NOMO-1 treated with DMSO at 0.1 percent for 48 hours (cell line): ENCODE results near the gene TXNDC2.
A peak's percentile ranks its signal among the peaks of the same experiment; 100 is the strongest.
"Not testable (repeated sequence)": the region's sequence is repeated elsewhere in the genome, so short reads cannot be mapped to it uniquely, and the experiment has no call there.

Experiments
- DNase-seq: peaks from one replicate; lab custom pipeline; 2025; ENCODE audit not compliant: unreplicated experiment; lab: John Stamatoyannopoulos, UW

Gene TXNDC2

DNA sequence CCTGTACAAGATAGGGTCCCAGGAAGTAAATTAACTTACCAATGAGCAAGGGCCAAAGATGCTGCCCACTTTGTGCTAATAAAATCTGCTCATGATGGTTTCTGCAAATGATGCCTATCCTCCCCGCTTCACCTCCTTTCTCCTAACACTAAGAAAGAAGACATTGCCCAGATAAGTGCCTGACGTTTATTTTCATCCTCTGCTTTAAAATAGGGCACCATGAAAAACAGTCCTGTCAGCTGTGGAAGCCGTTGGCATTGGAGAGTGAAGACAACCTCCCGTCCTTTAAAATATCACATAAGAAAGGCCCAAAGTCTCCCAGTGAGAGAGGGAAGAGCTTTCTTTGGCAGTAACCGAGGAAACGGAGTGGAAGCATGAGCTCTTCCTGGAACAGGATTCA lies 1.7 kb upstream of the TXNDC2 start:
- no peak for DNase-seq

DNA sequence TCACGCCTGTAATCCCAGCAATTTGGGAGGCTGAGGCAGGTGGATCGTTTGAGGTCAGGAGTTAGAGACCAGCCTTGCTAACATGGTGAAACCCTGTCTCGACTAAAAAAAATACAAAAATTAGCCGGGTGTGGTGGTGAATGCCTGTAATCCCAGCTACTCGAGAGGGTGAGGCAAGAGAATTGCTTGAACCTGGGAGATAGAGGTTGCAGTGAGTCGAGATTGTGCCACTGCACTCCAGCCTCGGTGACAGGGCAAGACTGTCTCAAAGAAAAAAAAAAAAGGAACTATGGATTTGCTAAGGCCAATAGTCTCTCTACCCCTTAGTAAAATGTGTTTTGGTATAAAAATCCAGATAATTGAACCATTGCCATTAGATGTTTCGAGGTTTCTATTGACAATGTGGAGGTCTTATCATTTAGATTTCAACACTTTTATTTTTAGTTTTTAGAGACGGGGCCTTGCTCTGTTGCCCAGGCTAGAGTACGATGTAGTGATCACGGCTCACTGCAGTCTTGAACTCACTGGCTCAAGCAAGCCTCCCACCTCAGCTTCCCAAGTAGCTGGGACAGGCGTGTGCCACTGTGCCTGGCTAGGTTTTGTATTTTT lies 1.1 kb upstream of the TXNDC2 start:
- DNase-seq = peak; percentile 17

- no peak for DNase-seq
These were observed 204 bp downstream of the TXNDC2 start for GRCh38 chr18:9886005-9886348.

- DNase-seq = no peak
These were observed 2.2 kb downstream of the TXNDC2 start for GRCh38 chr18:9887992-9888391.

GRCh38 chr18:9890196-9890595 lies 4.4 kb downstream of the TXNDC2 start:
- no peak for DNase-seq

- DNase-seq = no peak
These were observed 5.2 kb downstream of the TXNDC2 start for GRCh38 chr18:9890957-9891356.

- DNase-seq = not testable (repeated sequence)
These were observed 5.7 kb downstream of the TXNDC2 start for GRCh38 chr18:9891515-9891914.

- DNase-seq = no peak
These were observed 8.8 kb downstream of the TXNDC2 start for GRCh38 chr18:9894454-9895068.

DNA sequence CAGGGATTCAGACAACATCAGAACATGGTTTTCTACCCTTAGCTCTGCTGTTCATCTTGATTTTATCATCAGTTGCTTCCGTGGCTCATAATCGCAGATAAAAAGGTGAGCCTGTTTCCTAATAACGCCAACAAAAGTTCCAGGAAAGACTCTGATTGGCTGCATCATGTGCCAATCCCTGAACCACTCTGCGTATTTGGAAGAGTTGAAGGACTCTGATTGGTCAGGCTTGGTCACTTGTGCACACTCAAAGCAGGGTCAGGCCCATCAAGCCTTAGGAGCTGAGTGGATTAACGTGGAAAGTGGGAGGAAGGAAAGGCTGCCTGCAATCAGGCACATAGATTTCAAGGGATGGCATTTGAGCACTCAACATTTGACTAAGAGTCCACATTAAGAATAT lies 11.4 kb downstream of the TXNDC2 start:
- no peak for DNase-seq

DNA sequence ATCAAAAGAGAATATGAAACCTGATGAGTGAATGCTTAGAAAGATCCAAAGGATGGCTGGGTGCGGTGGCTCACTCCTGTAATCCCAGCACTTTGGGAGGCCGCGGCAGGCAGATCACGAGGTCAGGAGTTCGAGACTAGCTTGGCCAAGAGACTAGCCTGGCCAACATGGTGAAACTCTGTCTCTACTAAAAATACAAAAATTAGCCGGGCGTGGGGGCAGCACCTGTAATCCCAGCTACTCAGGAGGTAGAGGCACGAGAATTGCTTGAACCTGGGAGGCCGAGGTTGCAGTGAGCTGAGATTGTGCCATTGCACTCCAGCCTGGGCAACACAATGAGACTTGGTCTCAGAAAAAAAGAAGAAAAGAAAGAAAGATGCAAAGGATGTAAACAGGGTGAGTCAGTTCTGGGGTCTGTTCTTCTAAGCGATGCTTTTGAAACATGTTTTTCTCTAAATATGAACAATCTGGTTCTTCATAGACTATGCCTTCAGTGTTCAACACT lies 12.1 kb downstream of the TXNDC2 start:
- DNase-seq = not testable (repeated sequence)

GRCh38 chr18:9898792-9899549 lies 13.2 kb downstream of the TXNDC2 start:
- DNase-seq = peak; percentile 86

DNA sequence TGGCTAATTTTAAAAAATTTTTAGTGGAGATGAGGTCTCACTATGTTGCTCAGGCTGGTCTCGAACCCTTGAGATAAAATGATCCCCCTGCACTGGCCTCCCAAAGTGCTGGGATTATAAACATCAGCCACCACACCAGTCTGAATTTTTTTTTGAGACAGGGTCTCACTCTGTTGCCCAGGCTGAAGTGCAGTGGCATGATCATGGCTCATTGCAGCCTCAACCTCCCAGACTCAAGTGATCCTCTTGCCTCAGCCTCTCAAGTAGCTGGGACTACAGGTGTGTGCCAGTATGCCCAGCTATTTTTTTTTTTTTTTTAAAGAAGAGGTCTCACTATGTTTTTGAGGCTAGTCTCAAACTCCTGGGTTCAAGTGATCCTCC lies 13.8 kb downstream of the TXNDC2 start:
- DNase-seq = not testable (repeated sequence)

DNA sequence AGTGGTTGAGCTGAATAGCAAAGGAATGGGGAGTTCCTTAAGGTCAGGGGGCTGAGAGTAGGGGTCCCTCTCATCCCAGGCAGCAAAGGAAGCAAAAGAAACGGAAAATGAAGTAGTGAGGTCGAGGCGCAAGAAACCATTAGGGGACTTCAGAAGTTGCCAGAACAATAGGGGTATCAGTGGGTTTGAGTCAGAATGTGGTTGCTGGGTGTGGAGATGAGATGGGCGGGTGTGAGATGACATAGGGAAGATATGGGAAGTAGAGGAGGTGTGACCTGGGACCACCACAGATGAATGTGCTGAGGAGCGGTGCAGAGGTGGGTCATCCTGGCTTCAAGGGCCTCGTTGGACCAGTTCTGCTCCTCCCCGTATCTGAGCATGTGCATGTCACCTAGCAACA lies 14.9 kb downstream of the TXNDC2 start:
- no peak for DNase-seq

DNA sequence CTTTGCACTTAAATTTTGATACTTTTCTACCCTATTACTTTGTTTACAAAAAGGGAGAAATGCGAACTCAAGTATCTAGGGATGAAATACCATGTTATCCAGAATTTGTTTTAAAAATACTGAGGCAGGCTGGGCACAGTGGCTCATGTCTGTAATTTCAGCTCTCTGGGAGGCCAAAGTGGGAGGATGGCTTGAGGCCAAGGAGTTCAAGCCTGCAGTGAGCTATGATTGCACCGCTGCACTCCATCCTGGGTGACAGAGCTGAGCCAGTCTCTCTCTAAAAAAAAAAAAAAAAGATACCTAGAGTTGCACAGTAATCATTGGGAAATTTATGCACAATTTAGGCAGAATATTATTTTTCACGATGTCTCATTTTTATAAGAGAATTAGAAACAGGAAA lies 15.6 kb downstream of the TXNDC2 start:
- no peak for DNase-seq

DNA sequence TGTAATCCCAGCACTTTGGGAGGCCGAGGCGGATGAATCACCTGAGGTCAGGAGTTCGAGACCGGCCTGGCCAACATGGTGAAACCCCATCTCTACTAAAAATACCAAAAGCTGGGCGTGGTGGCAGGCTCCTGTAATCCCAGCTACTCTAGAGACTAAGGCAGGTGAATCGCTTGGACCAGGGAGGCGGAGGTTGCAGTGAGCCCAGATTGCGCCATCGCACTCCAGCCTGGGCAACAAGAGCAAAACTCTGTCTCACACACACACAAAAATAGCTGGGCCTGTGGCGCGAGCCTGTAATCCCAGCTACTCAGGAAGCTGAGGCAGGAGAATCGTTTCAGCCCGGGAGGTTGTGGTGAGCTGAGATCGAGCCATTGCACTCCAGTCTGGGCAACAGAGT lies 16.5 kb downstream of the TXNDC2 start:
- not testable (repeated sequence) for DNase-seq

DNA sequence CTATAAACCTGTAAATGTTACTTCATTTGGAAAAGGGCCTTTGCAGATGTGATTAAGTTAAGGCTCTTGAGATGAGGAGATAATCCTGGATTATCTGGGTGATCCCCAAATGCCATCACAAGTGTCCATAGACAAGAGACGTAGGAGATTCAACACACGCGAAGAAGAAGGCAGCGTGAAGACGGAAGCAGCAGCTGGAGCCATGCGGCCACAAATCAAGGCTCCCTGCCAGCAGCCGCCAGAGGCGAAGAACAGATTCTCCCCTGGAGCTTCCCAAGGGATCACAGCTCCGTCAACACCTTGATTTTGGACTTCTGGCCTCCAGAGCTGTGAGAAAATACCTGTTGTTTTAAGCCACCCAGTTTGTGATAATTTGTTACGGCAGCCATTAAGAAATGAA lies 17.1 kb downstream of the TXNDC2 start:
- DNase-seq = no peak

DNA sequence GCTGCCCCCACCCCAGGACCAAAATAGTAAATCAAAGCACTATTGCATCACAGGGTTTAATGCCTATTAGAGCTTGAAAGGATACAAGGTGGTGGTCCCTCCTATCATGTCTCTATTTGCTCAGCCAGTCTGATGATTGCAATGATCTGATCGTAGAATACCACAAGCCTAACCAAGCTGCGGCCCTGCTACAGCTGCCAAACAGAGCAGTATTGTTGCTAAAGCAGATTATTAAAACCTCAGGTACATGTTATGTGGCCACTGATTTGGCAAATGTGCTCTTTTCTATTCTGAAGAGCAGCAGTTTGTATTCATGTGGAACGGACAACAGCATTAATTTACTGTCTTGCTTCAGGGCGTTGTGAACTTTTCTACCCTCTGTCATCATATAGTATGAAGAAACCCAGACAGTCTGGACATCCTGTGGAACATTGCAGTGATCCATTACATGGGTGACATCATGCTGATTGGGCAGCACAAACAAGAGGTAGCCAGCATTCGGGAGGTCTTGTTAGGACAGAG lies 19.7 kb downstream of the TXNDC2 start:
- DNase-seq = peak; percentile 51

GRCh38 chr18:9906481-9906880 lies 20.7 kb downstream of the TXNDC2 start:
- DNase-seq = peak; percentile 71

GRCh38 chr18:9907867-9908266 lies 22.1 kb downstream of the TXNDC2 start:
- no peak for DNase-seq

DNA sequence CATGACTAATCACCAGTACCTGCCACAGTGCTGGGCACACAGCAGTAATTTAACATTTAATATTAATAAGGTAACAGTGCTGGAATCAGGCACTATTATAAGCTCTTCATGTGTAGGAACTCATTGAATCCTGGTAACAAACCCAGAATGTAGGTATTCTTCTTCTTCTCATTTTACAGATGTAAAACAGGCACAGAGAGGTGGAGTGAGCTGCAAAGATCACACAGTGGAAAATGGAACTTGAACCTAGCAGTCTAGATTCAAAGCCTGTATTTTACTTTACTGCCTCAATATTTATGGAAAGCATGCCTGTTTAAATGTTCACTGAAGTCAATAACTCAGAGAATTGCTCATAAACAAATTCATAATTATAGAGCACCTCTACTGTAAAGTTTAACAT lies 24.3 kb downstream of the TXNDC2 start:
- DNase-seq = no peak

- peak; percentile 89 for DNase-seq
These were observed 24.9 kb downstream of the TXNDC2 start for GRCh38 chr18:9910661-9911060.

- no peak for DNase-seq
These were observed 25.5 kb downstream of the TXNDC2 start for GRCh38 chr18:9911226-9911625.
